GM12878 (cell line): Measurements from ENCODE around the gene EBPL.

Experiments used
- BRCA1 ChIP-seq: IDR thresholded peaks from 2 replicates; pipeline ENCODE4 v1.6.1; 2011; ENCODE audit warnings: low read depth, low read length, improper control_type of control experiment
- CTCF ChIP-seq, 3 experiments: IDR thresholded peaks in 2 of 3; conservative IDR thresholded peaks in 1 of 3; 2 replicates each; pipeline ENCODE4 v1.5.1; 2011; ENCODE audit warnings: low read depth in 3 of 3, low read length in 3 of 3, mild to moderate bottlenecking in 3 of 3, control low read depth in 2 of 3, moderate library complexity in 2 of 3, inconsistent platforms in 1 of 3, mixed read lengths in 1 of 3; ENCODE audit not compliant: control insufficient read depth in 2 of 3, insufficient read depth in 1 of 3; ENCODE audit errors: extremely low read depth in 1 of 3
- EZH2 ChIP-seq: IDR thresholded peaks from 2 replicates; pipeline ENCODE4 v1.6.1; 2012; ENCODE audit warnings: low read depth, mild to moderate bottlenecking, control low read depth, inconsistent platforms, low read length, borderline replicate concordance; ENCODE audit not compliant: control insufficient read depth
- MEF2A ChIP-seq: IDR thresholded peaks from 2 replicates; pipeline ENCODE4 v1.6.1; 2011; ENCODE audit warnings: low read depth, mild to moderate bottlenecking, low read length, moderate library complexity; ENCODE audit not compliant: insufficient read depth
- MTA3 ChIP-seq: IDR thresholded peaks from 2 replicates; pipeline ENCODE4 v1.6.1; 2012; ENCODE audit warnings: low read length, inconsistent platforms, borderline replicate concordance
- POLR2AphosphoS2 ChIP-seq: IDR thresholded peaks from 2 replicates; pipeline ENCODE4 v1.6.1; 2011; ENCODE audit warnings: low read depth, mild to moderate bottlenecking, low read length, improper control_type of control experiment, moderate library complexity
- PRDM15 ChIP-seq: fragments of 450-650 bp; formaldehyde crosslinking; IDR thresholded peaks from 2 replicates; pipeline ENCODE4 v1.4.0; 2020; ENCODE audit warnings: mild to moderate bottlenecking, moderate library complexity
- RCOR1 ChIP-seq: conservative IDR thresholded peaks from 2 replicates; pipeline ENCODE4 v1.6.1; 2012; ENCODE audit warnings: low read depth, low read length, improper control_type of control experiment
- REST ChIP-seq: IDR thresholded peaks from 2 replicates; pipeline ENCODE4 v1.6.1; 2012; ENCODE audit warnings: mild to moderate bottlenecking, low read depth, low read length
- SMC3 ChIP-seq: IDR thresholded peaks from 2 replicates; pipeline ENCODE4 v1.6.1; 2011; ENCODE audit warnings: low read length, improper control_type of control experiment, borderline replicate concordance
- YBX1 ChIP-seq: fragments of 450-650 bp; IDR thresholded peaks from 2 replicates; pipeline ENCODE4 v1.6.1; 2016; ENCODE audit warnings: antibody characterized with exemption
- TF ChIP-seq, protein P1 (sequence below): fragments of 450-650 bp; IDR thresholded peaks from 2 replicates; pipeline ENCODE4 v1.6.1; 2014; ENCODE audit warnings: mild to moderate bottlenecking

GRCh38 chr13:49624229-49624628 lies 67.1 kb downstream of the EBPL start:
- no peak for TF ChIP-seq EZH2
- TF ChIP-seq, protein P1, sequence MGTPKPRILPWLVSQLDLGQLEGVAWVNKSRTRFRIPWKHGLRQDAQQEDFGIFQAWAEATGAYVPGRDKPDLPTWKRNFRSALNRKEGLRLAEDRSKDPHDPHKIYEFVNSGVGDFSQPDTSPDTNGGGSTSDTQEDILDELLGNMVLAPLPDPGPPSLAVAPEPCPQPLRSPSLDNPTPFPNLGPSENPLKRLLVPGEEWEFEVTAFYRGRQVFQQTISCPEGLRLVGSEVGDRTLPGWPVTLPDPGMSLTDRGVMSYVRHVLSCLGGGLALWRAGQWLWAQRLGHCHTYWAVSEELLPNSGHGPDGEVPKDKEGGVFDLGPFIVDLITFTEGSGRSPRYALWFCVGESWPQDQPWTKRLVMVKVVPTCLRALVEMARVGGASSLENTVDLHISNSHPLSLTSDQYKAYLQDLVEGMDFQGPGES = no peak
- TF ChIP-seq CTCF (IDR thresholded peaks at IDR 0.05 in 2 of 3, conservative IDR thresholded peaks at IDR 0.05 in 1 of 3; ENCODE audit: control insufficient read depth in 2 of 3, extremely low read depth in 1 of 3, insufficient read depth in 1 of 3, low read depth in 3 of 3, low read length in 3 of 3) = no peak
- no peak for TF ChIP-seq PRDM15
- no peak for TF ChIP-seq YBX1
- no peak for TF ChIP-seq MEF2A
- TF ChIP-seq MTA3 = no peak
- TF ChIP-seq POLR2AphosphoS2 = no peak
- no peak for TF ChIP-seq REST
- no peak for TF ChIP-seq BRCA1
- TF ChIP-seq SMC3 = no peak
- TF ChIP-seq RCOR1 = no peak
